Fibroblast of gingiva (primary cell): ENCODE results near the gene MKRN2.
"Not testable (repeated sequence)": the region's sequence is repeated elsewhere in the genome, so short reads cannot be mapped to it uniquely, and the experiment has no call there.

Source experiments
- DNase-seq: peaks from one replicate; pipeline ENCODE4 v3.0.0-alpha.2; 2011; ENCODE audit warnings: low read depth

The MKRN2 gene

GRCh38 chr3:12588039-12589009 is 31.4 kb downstream of the MKRN2 start:
- no peak for DNase-seq

GRCh38 chr3:12590096-12590495 is 33.2 kb downstream of the MKRN2 start:
- DNase-seq, result no peak

GRCh38 chr3:12591456-12591855 is 34.6 kb downstream of the MKRN2 start:
- no peak for DNase-seq

GRCh38 chr3:12591997-12592715 is 35.3 kb downstream of the MKRN2 start:
- DNase-seq, result no peak

- DNase-seq, result no peak
Observed at GRCh38 chr3:12593473-12593872, 36.6 kb downstream of the MKRN2 start.

- DNase-seq, result no peak
Observed at GRCh38 chr3:12598890-12599289, 42.0 kb downstream of the MKRN2 start.

GRCh38 chr3:12601072-12601471 is 44.2 kb downstream of the MKRN2 start:
- DNase-seq, result no peak

GRCh38 chr3:12603969-12604368 is 47.1 kb downstream of the MKRN2 start:
- no peak for DNase-seq

GRCh38 chr3:12608376-12608775 is 51.5 kb downstream of the MKRN2 start:
- no peak for DNase-seq

GRCh38 chr3:12611117-12611516 is 54.2 kb downstream of the MKRN2 start:
- peak; percentile 23 for DNase-seq

GRCh38 chr3:12612514-12613226 is 55.8 kb downstream of the MKRN2 start:
- no peak for DNase-seq

- no peak for DNase-seq
Observed at GRCh38 chr3:12613250-12613649, 56.4 kb downstream of the MKRN2 start.

GRCh38 chr3:12615266-12615665 is 58.4 kb downstream of the MKRN2 start:
- no peak for DNase-seq

GRCh38 chr3:12618426-12618825 is 61.5 kb downstream of the MKRN2 start:
- no peak for DNase-seq

- no peak for DNase-seq
Observed at GRCh38 chr3:12620305-12620704, 63.4 kb downstream of the MKRN2 start.

- DNase-seq, result no peak
Observed at GRCh38 chr3:12620729-12621128, 63.8 kb downstream of the MKRN2 start.

- no peak for DNase-seq
Observed at GRCh38 chr3:12622335-12622734, 65.4 kb downstream of the MKRN2 start.

GRCh38 chr3:12624056-12624455 is 67.2 kb downstream of the MKRN2 start:
- no peak for DNase-seq

- not testable (repeated sequence) for DNase-seq
Observed at GRCh38 chr3:12624964-12625363, 68.1 kb downstream of the MKRN2 start.

GRCh38 chr3:12627370-12627769 is 70.5 kb downstream of the MKRN2 start:
- DNase-seq, result no peak

GRCh38 chr3:12628813-12629212 is 71.9 kb downstream of the MKRN2 start:
- no peak for DNase-seq

- peak; percentile 80 for DNase-seq
Observed at GRCh38 chr3:12629560-12629959, 72.7 kb downstream of the MKRN2 start.

- DNase-seq, result no peak
Observed at GRCh38 chr3:12630292-12630691, 73.4 kb downstream of the MKRN2 start.
